HG02678 (cell line): ENCODE measurements around the gene CALB2.
A peak's percentile ranks its signal among the peaks of the same experiment; 100 is the strongest.

Experiments
- ATAC-seq: cut with Tn5 transposase; IDR thresholded peaks from one replicate; pipeline ENCODE4 v1.9.1; 2021; ENCODE audit warnings: mild to moderate bottlenecking, moderate library complexity; ENCODE audit not compliant: unreplicated experiment

Gene CALB2

GRCh38 chr16:71384073-71384724 lies 25.7 kb downstream of the CALB2 start:
- no peak for ATAC-seq

- no peak for ATAC-seq
These were observed 28.7 kb downstream of the CALB2 start for GRCh38 chr16:71387045-71387871.

GRCh38 chr16:71389330-71389729 lies 30.8 kb downstream of the CALB2 start:
- no peak for ATAC-seq

- no peak for ATAC-seq
These were observed 38.1 kb downstream of the CALB2 start for GRCh38 chr16:71396594-71396993.

- no peak for ATAC-seq
These were observed 41.5 kb downstream of the CALB2 start for GRCh38 chr16:71399801-71400563.

- no peak for ATAC-seq
These were observed 43.5 kb downstream of the CALB2 start for GRCh38 chr16:71402007-71402406.

- no peak for ATAC-seq
These were observed 44.2 kb downstream of the CALB2 start for GRCh38 chr16:71402674-71403073.

GRCh38 chr16:71404364-71404763 lies 45.8 kb downstream of the CALB2 start:
- ATAC-seq: no peak

- no peak for ATAC-seq
These were observed 47.8 kb downstream of the CALB2 start for GRCh38 chr16:71406316-71406715.

GRCh38 chr16:71406724-71407123 lies 48.2 kb downstream of the CALB2 start:
- ATAC-seq: no peak

GRCh38 chr16:71407731-71408130 lies 49.2 kb downstream of the CALB2 start:
- no peak for ATAC-seq

GRCh38 chr16:71408536-71408935 lies 50.0 kb downstream of the CALB2 start:
- ATAC-seq: no peak

- no peak for ATAC-seq
These were observed 50.7 kb downstream of the CALB2 start for GRCh38 chr16:71409011-71409775.

GRCh38 chr16:71410146-71410545 lies 51.6 kb downstream of the CALB2 start:
- no peak for ATAC-seq

GRCh38 chr16:71412270-71413160 lies 54.0 kb downstream of the CALB2 start:
- peak; percentile 51 for ATAC-seq

- ATAC-seq: no peak
These were observed 54.8 kb downstream of the CALB2 start for GRCh38 chr16:71413341-71413740.

GRCh38 chr16:71414038-71414437 lies 55.5 kb downstream of the CALB2 start:
- ATAC-seq: no peak

GRCh38 chr16:71421911-71422310 lies 63.4 kb downstream of the CALB2 start:
- ATAC-seq: no peak

GRCh38 chr16:71423016-71423415 lies 64.5 kb downstream of the CALB2 start:
- ATAC-seq: no peak

GRCh38 chr16:71423865-71424264 lies 65.3 kb downstream of the CALB2 start:
- no peak for ATAC-seq
